ENCODE data around the gene HOXA1.

The HOXA1 gene

DNA sequence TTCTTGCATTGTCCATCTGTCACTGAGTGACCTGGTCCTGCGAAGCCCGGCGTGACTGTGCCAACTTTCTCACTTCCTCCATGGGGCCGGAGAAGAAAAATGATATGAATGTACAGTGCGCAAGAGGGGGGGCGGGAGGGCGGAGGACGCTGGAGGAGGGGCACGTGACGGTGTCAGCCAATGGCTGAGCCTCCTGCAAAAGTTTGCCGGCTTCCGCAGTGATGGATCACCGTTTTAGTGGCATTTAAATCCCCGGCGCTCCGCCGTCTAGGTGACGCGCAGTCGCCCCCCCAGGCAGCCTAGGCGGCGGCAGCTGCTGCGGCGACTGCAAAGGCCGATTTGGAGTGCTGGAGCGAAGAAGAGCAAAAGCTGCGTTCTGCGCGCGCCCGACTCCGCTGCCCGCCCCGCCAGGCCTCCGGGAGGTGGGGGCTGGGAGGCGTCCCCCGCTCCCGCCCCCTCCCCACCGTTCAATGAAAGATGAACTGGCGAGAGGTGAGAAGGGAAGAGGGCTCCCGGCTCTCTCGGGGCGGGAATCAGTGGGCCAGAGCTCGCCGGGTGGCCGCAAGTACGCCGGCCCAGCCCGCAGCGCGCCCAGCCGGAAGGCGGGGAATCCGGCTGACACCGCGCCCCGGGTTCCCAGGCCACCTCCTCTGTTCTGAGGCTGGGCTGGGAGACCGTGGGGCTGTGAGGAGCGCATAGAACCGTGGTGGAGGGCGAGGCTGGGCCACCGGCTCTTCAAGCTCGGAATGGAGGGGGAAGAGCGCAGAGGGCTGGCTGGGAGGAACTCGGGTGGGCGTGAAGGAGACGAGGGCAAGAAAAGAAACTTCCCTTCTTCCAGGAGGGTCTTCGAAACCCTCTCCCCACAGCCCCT, at the start of gene HOXA1:
Gene HOXA1 (minus strand): TSS at position 104 of the 871 bp plus-strand sequence. CDS start 88 bp downstream, at position 16.
- Histone ChIP-seq H3K4me3 (ENCODE audit: low read depth in 1 of 2, low read length in 2 of 2) (no peak within 1 kb of the TSS), H4K20me1 (ENCODE audit: insufficient read depth, low read length) (no peaks in the 10 kb centered on the region), H3K9ac (ENCODE audit: low read depth, low read length) (no peak within 1 kb of the TSS), H3K4me2 (ENCODE audit: insufficient read depth, low read length) (no peak within 1 kb of the TSS), H3K79me2 (ENCODE audit: insufficient read depth, low read length) (no peaks in the 10 kb centered on the region), H2AFZ (ENCODE audit: low read depth, low read length) (no peak within 1 kb of the TSS), H3K27me3 (ENCODE audit: insufficient read depth, low read length, poor library complexity) (peaks cover 6% of the 10 kb centered on the region), H3K36me3 (ENCODE audit: insufficient read depth, low read length) (no peaks in the 10 kb centered on the region), H3K9me3 (ENCODE audit: insufficient read depth, low read length, severe bottlenecking) (no peaks in the 10 kb centered on the region), H3K4me1 (ENCODE audit: insufficient read depth, low read length) (no peaks in the 10 kb centered on the region), H3K27ac (ENCODE audit: low read length) (no peak within 1 kb of the TSS)
- DNase-seq, result no peak
- no peak for ATAC-seq (ENCODE audit: insufficient read depth, low read depth)
- TF ChIP-seq EZH2 (IDR thresholded peaks at IDR 0.05; ENCODE audit: borderline replicate concordance, low read depth, low read length, severe bottlenecking), result no peak
- no peak for TF ChIP-seq CTCF (IDR thresholded peaks at IDR 0.05; ENCODE audit: borderline replicate concordance, extremely low read depth, low read length, poor library complexity, severe bottlenecking)

DNA sequence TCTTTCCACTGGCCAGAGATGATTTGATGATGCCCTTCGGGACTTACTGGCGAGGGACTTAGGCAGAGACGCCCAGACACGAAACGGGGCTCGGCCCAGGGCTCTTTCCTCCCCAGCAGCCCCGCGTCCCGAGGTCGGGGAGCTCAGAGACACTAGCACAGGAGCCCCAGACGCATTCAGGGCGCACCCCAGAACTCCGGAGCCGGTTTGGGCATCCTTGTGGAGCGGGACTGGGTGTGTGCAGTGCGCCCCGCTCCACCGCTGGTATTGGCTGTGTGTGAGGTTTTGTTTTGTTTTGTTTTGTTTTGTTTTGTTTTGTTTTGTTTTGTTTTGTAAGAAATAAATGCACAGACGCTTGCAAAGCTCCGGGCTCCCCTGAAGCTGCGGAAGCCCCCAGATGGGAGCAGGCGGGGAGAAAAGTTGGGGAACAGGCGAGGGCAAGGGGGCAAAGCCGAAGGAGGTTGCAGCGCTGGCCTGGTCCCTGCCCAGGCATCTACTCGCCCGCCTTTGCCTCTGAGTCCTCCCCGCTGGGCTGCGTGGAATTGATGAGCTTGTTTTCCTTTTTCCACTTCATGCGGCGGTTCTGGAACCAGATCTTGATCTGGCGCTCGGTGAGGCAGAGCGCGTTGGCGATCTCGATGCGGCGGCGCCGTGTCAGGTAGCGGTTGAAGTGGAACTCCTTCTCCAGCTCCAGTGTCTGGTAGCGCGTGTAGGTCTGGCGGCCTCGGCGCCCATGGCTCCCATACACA, 49.5 kb upstream of the HOXA1 start:
- no peak overlapping the region for H3K27ac ChIP-seq (ENCODE audit: low read length)
- peaks cover 19% of the 10 kb centered on the region for H3K4me1 ChIP-seq (ENCODE audit: insufficient read depth, low read length)
- H2AFZ ChIP-seq (ENCODE audit: low read depth, low read length), result no peak overlapping the region
- no peaks in the 10 kb centered on the region for H3K27me3 ChIP-seq (ENCODE audit: insufficient read depth, low read length, poor library complexity)
- no peak for TF ChIP-seq EZH2 (IDR thresholded peaks at IDR 0.05; ENCODE audit: borderline replicate concordance, low read depth, low read length, severe bottlenecking)
- no peak for TF ChIP-seq CTCF (IDR thresholded peaks at IDR 0.05; ENCODE audit: borderline replicate concordance, extremely low read depth, low read length, poor library complexity, severe bottlenecking)
- H4K20me1 ChIP-seq (ENCODE audit: insufficient read depth, low read length), result no peaks in the 10 kb centered on the region
- DNase-seq (no peak), ATAC-seq (ENCODE audit: insufficient read depth, low read depth) (no peak)
- no peak overlapping the region for H3K4me3 ChIP-seq (ENCODE audit: low read depth in 1 of 2, low read length in 2 of 2)
- no peak overlapping the region for H3K9ac ChIP-seq (ENCODE audit: low read depth, low read length)
- H3K9me3 ChIP-seq (ENCODE audit: insufficient read depth, low read length, severe bottlenecking), result no peaks in the 10 kb centered on the region
- no peak overlapping the region for H3K4me2 ChIP-seq (ENCODE audit: insufficient read depth, low read length)
- peaks cover 24% of the 10 kb centered on the region for H3K79me2 ChIP-seq (ENCODE audit: insufficient read depth, low read length)
- H3K36me3 ChIP-seq (ENCODE audit: insufficient read depth, low read length), result peaks cover 13% of the 10 kb centered on the region

- ATAC-seq (ENCODE audit: insufficient read depth, low read depth), result no peak
- Histone ChIP-seq H3K4me3 (ENCODE audit: low read depth in 1 of 2, low read length in 2 of 2) (no peak overlapping the region), H2AFZ (ENCODE audit: low read depth, low read length) (no peak overlapping the region), H3K36me3 (ENCODE audit: insufficient read depth, low read length) (peaks cover 13% of the 10 kb centered on the region), H3K4me1 (ENCODE audit: insufficient read depth, low read length) (peaks cover 17% of the 10 kb centered on the region), H3K27ac (ENCODE audit: low read length) (no peak overlapping the region), H3K27me3 (ENCODE audit: insufficient read depth, low read length, poor library complexity) (no peaks in the 10 kb centered on the region), H3K4me2 (ENCODE audit: insufficient read depth, low read length) (no peak overlapping the region), H3K9ac (ENCODE audit: low read depth, low read length) (no peak overlapping the region), H3K79me2 (ENCODE audit: insufficient read depth, low read length) (peaks cover 18% of the 10 kb centered on the region), H3K9me3 (ENCODE audit: insufficient read depth, low read length, severe bottlenecking) (no peaks in the 10 kb centered on the region), H4K20me1 (ENCODE audit: insufficient read depth, low read length) (no peaks in the 10 kb centered on the region)
- TF ChIP-seq EZH2 (IDR thresholded peaks at IDR 0.05; ENCODE audit: borderline replicate concordance, low read depth, low read length, severe bottlenecking) (no peak), CTCF (IDR thresholded peaks at IDR 0.05; ENCODE audit: borderline replicate concordance, extremely low read depth, low read length, poor library complexity, severe bottlenecking) (no peak)
- no peak for DNase-seq
Measured at GRCh38 chr7:27144781-27145164, 49.0 kb upstream of the HOXA1 start.

All from DND-41 (cell line).